SK-N-SH treated with all-trans-retinoic acid at 6 μM for 48 hours (cell line): ENCODE data around the gene TAOK1.

ENCODE experiments used
- ATAC-seq: fragments of 200-7000 bp; cut with Tn5 transposase; 3 replicates; pipeline ENCODE4 v1.9.1; 2020; ENCODE audit warnings: mild to moderate bottlenecking, moderate library complexity
- ARNTL ChIP-seq: fragments of 450-650 bp; formaldehyde crosslinking; IDR thresholded peaks from 2 replicates; pipeline ENCODE4 v1.5.0; 2020; ENCODE audit warnings: low read depth, mild to moderate bottlenecking, moderate library complexity, borderline replicate concordance
- BACH2 ChIP-seq: fragments of 250-450 bp; sonication (Bioruptor Pico); IDR thresholded peaks from 2 replicates; pipeline ENCODE4 v1.9.0; 2021; ENCODE audit warnings: mild to moderate bottlenecking, borderline replicate concordance
- CREB5 ChIP-seq: fragments of 250-450 bp; sonication (Bioruptor Pico); IDR thresholded peaks from 2 replicates; pipeline ENCODE4 v1.5.1; 2020; ENCODE audit warnings: low read depth, mild to moderate bottlenecking, moderate library complexity
- CSDC2 ChIP-seq: fragments of 250-450 bp; sonication (Bioruptor Pico); IDR thresholded peaks from 2 replicates; pipeline ENCODE4 v1.5.0; 2020; ENCODE audit warnings: mild to moderate bottlenecking, moderate library complexity
- ESRRG ChIP-seq: fragments of 250-450 bp; sonication (Bioruptor Pico); IDR thresholded peaks from 2 replicates; pipeline ENCODE4 v1.6.1; 2021; ENCODE audit warnings: mild to moderate bottlenecking
- GLIS3 ChIP-seq: fragments of 250-450 bp; sonication (Bioruptor Pico); IDR thresholded peaks from 2 replicates; pipeline ENCODE4 v1.5.0; 2020; ENCODE audit warnings: mild to moderate bottlenecking, moderate library complexity
- ISL1 ChIP-seq: fragments of 250-450 bp; sonication (Bioruptor Pico); IDR thresholded peaks from 2 replicates; pipeline ENCODE4 v2.1.2; 2022; ENCODE audit warnings: mild to moderate bottlenecking, moderate library complexity
- OSR1 ChIP-seq: fragments of 250-450 bp; sonication (Bioruptor Pico); IDR thresholded peaks from 2 replicates; pipeline ENCODE4 v1.8.0; 2022; ENCODE audit warnings: moderate library complexity, mild to moderate bottlenecking, inconsistent platforms
- PATZ1 ChIP-seq: fragments of 250-450 bp; sonication (Bioruptor Pico); IDR thresholded peaks from 2 replicates; pipeline ENCODE4 v1.8.0; 2020; ENCODE audit warnings: mild to moderate bottlenecking, moderate library complexity, borderline replicate concordance
- POU6F1 ChIP-seq: fragments of 250-450 bp; sonication (Bioruptor Pico); IDR thresholded peaks from 2 replicates; pipeline ENCODE4 v1.8.0; 2021; ENCODE audit warnings: low read depth, mild to moderate bottlenecking, moderate library complexity, borderline replicate concordance
- PPARA ChIP-seq: fragments of 250-450 bp; sonication (Bioruptor Pico); IDR thresholded peaks from 2 replicates; pipeline ENCODE4 v1.5.0; 2020; ENCODE audit warnings: mild to moderate bottlenecking, borderline replicate concordance
- RARB ChIP-seq: fragments of 250-450 bp; sonication (Bioruptor Pico); IDR thresholded peaks from 2 replicates; pipeline ENCODE4 v1.8.0; 2021; ENCODE audit warnings: mild to moderate bottlenecking, moderate library complexity
- TCF4 ChIP-seq: fragments of 250-450 bp; sonication (Bioruptor Pico); IDR thresholded peaks from 2 replicates; pipeline ENCODE4 v1.8.0; 2021; ENCODE audit warnings: mild to moderate bottlenecking, moderate library complexity, borderline replicate concordance
- TOX ChIP-seq: fragments of 250-450 bp; sonication (Bioruptor Pico); IDR thresholded peaks from 2 replicates; pipeline ENCODE4 v1.8.0; 2021; ENCODE audit warnings: mild to moderate bottlenecking, moderate library complexity, borderline replicate concordance
- TSHZ2 ChIP-seq: fragments of 250-450 bp; sonication (Bioruptor Pico); IDR thresholded peaks from 2 replicates; pipeline ENCODE4 v1.5.0; 2020; ENCODE audit warnings: mild to moderate bottlenecking, moderate library complexity
- ZC3H10 ChIP-seq: fragments of 250-450 bp; sonication (Bioruptor Pico); IDR thresholded peaks from 2 replicates; pipeline ENCODE4 v1.5.1; 2021; ENCODE audit warnings: mild to moderate bottlenecking, moderate library complexity
- ZFP3 ChIP-seq: fragments of 250-450 bp; sonication (Bioruptor Pico); IDR thresholded peaks from 2 replicates; pipeline ENCODE4 v1.5.0; 2020; ENCODE audit warnings: mild to moderate bottlenecking, moderate library complexity
- ZFP30 ChIP-seq: fragments of 450-650 bp; formaldehyde crosslinking; IDR thresholded peaks from 2 replicates; pipeline ENCODE4 v1.5.0; 2022; ENCODE audit warnings: mild to moderate bottlenecking, moderate library complexity
- ZNF565 ChIP-seq: fragments of 450-650 bp; formaldehyde crosslinking; conservative IDR thresholded peaks from 2 replicates; pipeline ENCODE4 v1.5.0; 2020; ENCODE audit warnings: low read depth, mild to moderate bottlenecking, moderate library complexity
- ZNF70 ChIP-seq: fragments of 450-650 bp; formaldehyde crosslinking; IDR thresholded peaks from 2 replicates; pipeline ENCODE4 v1.5.0; 2020; ENCODE audit warnings: mild to moderate bottlenecking, moderate library complexity
- ZNF8 ChIP-seq: fragments of 450-650 bp; formaldehyde crosslinking; IDR thresholded peaks from 2 replicates; pipeline ENCODE4 v1.5.0; 2020; ENCODE audit warnings: mild to moderate bottlenecking, moderate library complexity

Gene TAOK1

GRCh38 chr17:29384901-29385300 is 5.3 kb upstream of the TAOK1 start:
- ATAC-seq = 0 out of 3 replicates have a peak, but pooled peaks have one; percentile 32

GRCh38 chr17:29386760-29387159 is 3.4 kb upstream of the TAOK1 start:
- TF ChIP-seq CREB5 (CRISPR knock-in tag) (no peak), TCF4 (no peak), ZNF565 (CRISPR knock-in tag) (no peak), BACH2 (no peak), GLIS3 (CRISPR knock-in tag) (no peak), ZC3H10 (CRISPR knock-in tag) (no peak)
- ATAC-seq = no peak

More at GRCh38 chr17:29384901-29385300, 5.3 kb upstream of the TAOK1 start:
- no peak for TF ChIP-seq ISL1 (CRISPR knock-in tag)
- TF ChIP-seq RARB (CRISPR knock-in tag) = no peak
- TF ChIP-seq ZNF8 (CRISPR knock-in tag) = no peak
- no peak for TF ChIP-seq TCF4
- no peak for TF ChIP-seq ZFP30
- no peak for TF ChIP-seq PPARA (CRISPR knock-in tag)
- no peak for TF ChIP-seq ESRRG (CRISPR knock-in tag)
- TF ChIP-seq PATZ1 (CRISPR knock-in tag) = no peak
- no peak for TF ChIP-seq CSDC2

- TF ChIP-seq ZNF70 (CRISPR knock-in tag) = no peak
- TF ChIP-seq TCF4 = no peak
- no peak for TF ChIP-seq ARNTL
- TF ChIP-seq TSHZ2 (CRISPR knock-in tag) = no peak
- no peak for TF ChIP-seq ZFP3 (CRISPR knock-in tag)
- no peak for TF ChIP-seq GLIS3 (CRISPR knock-in tag)
- no peak for TF ChIP-seq TOX
- no peak for ATAC-seq
Measured at GRCh38 chr17:29388937-29389336, 1.2 kb upstream of the TAOK1 start.

- TF ChIP-seq POU6F1 (no peak), OSR1 (no peak), BACH2 (no peak), CREB5 (CRISPR knock-in tag) (no peak), GLIS3 (CRISPR knock-in tag) (no peak), TSHZ2 (CRISPR knock-in tag) (no peak), ZNF70 (CRISPR knock-in tag) (no peak), CSDC2 (no peak), ARNTL (no peak), PPARA (CRISPR knock-in tag) (no peak), RARB (CRISPR knock-in tag) (no peak), TOX (no peak), ESRRG (CRISPR knock-in tag) (no peak), ISL1 (CRISPR knock-in tag) (no peak), PATZ1 (CRISPR knock-in tag) (no peak)
- TF ChIP-seq, all 23 proteins: peak for 0
- peak; percentile 53 for ATAC-seq
Measured at GRCh38 chr17:29390851-29391631, 878 bp downstream of the TAOK1 start.
